Smooth muscle cell (in vitro differentiated cells): ENCODE measurements around the gene TNNC2. TPM values are rescaled to one million over a fixed set of nuclear protein-coding genes. Genes with fewer than 3 reads are reported as not detected.

Experiments
- DNase-seq: peaks from one replicate; lab custom pipeline; 2025; ENCODE audit not compliant: unreplicated experiment; lab: John Stamatoyannopoulos, UW
- H2AFZ ChIP-seq: fragments of 200-600 bp; sonication (generic); 2 replicates; pipeline ENCODE4 v1.6.0; 2016; ENCODE audit warnings: antibody characterized with exemption, low read depth, mild to moderate bottlenecking
- H3F3A ChIP-seq: fragments of 200-600 bp; sonication (generic); 2 replicates; pipeline ENCODE4 v1.6.0; 2017; ENCODE audit warnings: antibody characterized with exemption, low read depth
- H3K27ac ChIP-seq: fragments of 200-600 bp; sonication (generic); 2 replicates; pipeline ENCODE4 v1.5.1; 2016; ENCODE audit warnings: low read depth, mild to moderate bottlenecking
- H3K27me3 ChIP-seq: fragments of 200-600 bp; sonication (generic); 2 replicates; pipeline ENCODE4 v1.6.1; 2016; ENCODE audit warnings: low read depth, mild to moderate bottlenecking
- H3K36me3 ChIP-seq: fragments of 200-600 bp; sonication (generic); 2 replicates; pipeline ENCODE4 v1.5.1; 2016; ENCODE audit warnings: low read depth
- H3K4me1 ChIP-seq: fragments of 200-600 bp; sonication (generic); 2 replicates; pipeline ENCODE4 v1.5.1; 2016; ENCODE audit warnings: low read depth
- H3K4me2 ChIP-seq: fragments of 200-600 bp; sonication (generic); 2 replicates; pipeline ENCODE4 v1.6.0; 2016; ENCODE audit warnings: mild to moderate bottlenecking
- H3K4me3 ChIP-seq: fragments of 200-600 bp; sonication (generic); 2 replicates; pipeline ENCODE4 v1.5.1; 2016; ENCODE audit warnings: mild to moderate bottlenecking
- H3K79me2 ChIP-seq: fragments of 200-600 bp; sonication (generic); 2 replicates; pipeline ENCODE4 v1.6.0; 2016; ENCODE audit warnings: low read depth, mild to moderate bottlenecking
- H3K9ac ChIP-seq: fragments of 200-600 bp; sonication (generic); 2 replicates; pipeline ENCODE4 v1.6.0; 2016; ENCODE audit warnings: low read depth
- H3K9me3 ChIP-seq: fragments of 200-600 bp; sonication (generic); replicated peaks from 2 replicates; pipeline ENCODE4 v1.5.1; 2016; ENCODE audit warnings: low read depth
- H4K20me1 ChIP-seq: fragments of 200-600 bp; sonication (generic); 2 replicates; pipeline ENCODE4 v1.6.0; 2016; ENCODE audit warnings: low read depth
- WGBS: methylation state at CpG from one replicate; pipeline ENCODE4 v1.1.7; 2016; ENCODE audit warnings: low lambda C conversion rate; 5-methylcytosine and 5-hydroxymethylcytosine counted together
- polyA plus RNA-seq: library from polyadenylated mRNA; unstranded; fragments of >200 nt; fragmentation: Nextera tagmentation; extraction: Ambion mirVana; gene quantifications from 2 replicates; pipeline ENCODE4 v1.2.1, GENCODE V29; 2016
- total RNA-seq: library from RNA; depleted of rRNA; stranded (reverse); fragments of >200 nt; gene quantifications from 2 replicates; pipeline ENCODE4 v1.2.3, GENCODE V29; 2014
- TF ChIP-seq, protein P1 (sequence below): fragments of 200-600 bp; sonication (generic); IDR thresholded peaks from 2 replicates; pipeline ENCODE4 v1.5.1; 2017; ENCODE audit warnings: borderline replicate concordance, mild to moderate bottlenecking, antibody characterized with exemption; ENCODE audit not compliant: insufficient read depth, poor library complexity, severe bottlenecking

TNNC2 gene
- total and polyA plus RNA-seq, 2 experiments from 2014 or later, result 0.78 to 1.7 TPM

DNA sequence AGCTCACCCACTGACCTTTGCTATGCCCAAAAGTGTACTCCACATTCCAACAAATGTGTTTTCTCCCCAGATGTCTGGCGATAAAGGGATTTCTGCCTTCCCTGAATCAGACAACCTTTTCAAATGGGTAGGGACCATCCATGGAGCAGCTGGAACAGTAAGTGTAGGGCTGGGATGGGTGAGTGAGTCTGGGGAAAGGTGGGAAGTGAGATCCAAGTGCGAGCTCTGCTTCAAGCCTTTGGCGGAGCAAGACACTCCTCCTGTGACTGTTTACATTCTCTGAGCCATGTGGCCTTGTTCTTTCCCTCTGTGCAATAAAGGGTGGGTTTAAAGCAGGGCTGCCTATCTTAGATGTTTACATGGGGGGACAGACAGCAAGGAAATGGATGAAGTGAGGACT lies 12.8 kb downstream of the TNNC2 start:
- H3K79me2 ChIP-seq, result peaks cover 24% of the 10 kb centered on the region
- H3K36me3 ChIP-seq, result peaks cover 4% of the 10 kb centered on the region
- H4K20me1 ChIP-seq, result no peaks in the 10 kb centered on the region
- WGBS, result 72% methylated on average over 3 of the region's 3 CpGs
- no peak overlapping the region for H2AFZ ChIP-seq
- H3K4me3 ChIP-seq, result no peak overlapping the region
- no peaks in the 10 kb centered on the region for H3K4me1 ChIP-seq
- no peak overlapping the region for H3K4me2 ChIP-seq
- H3F3A ChIP-seq, result peaks cover 37% of the 10 kb centered on the region
- no peak overlapping the region for H3K9ac ChIP-seq
- TF ChIP-seq, protein P1, sequence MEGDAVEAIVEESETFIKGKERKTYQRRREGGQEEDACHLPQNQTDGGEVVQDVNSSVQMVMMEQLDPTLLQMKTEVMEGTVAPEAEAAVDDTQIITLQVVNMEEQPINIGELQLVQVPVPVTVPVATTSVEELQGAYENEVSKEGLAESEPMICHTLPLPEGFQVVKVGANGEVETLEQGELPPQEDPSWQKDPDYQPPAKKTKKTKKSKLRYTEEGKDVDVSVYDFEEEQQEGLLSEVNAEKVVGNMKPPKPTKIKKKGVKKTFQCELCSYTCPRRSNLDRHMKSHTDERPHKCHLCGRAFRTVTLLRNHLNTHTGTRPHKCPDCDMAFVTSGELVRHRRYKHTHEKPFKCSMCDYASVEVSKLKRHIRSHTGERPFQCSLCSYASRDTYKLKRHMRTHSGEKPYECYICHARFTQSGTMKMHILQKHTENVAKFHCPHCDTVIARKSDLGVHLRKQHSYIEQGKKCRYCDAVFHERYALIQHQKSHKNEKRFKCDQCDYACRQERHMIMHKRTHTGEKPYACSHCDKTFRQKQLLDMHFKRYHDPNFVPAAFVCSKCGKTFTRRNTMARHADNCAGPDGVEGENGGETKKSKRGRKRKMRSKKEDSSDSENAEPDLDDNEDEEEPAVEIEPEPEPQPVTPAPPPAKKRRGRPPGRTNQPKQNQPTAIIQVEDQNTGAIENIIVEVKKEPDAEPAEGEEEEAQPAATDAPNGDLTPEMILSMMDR, result no peak
- no peaks in the 10 kb centered on the region for H3K27me3 ChIP-seq
- H3K9me3 ChIP-seq, result no peaks in the 10 kb centered on the region
- no peak for DNase-seq
- no peak overlapping the region for H3K27ac ChIP-seq

DNA sequence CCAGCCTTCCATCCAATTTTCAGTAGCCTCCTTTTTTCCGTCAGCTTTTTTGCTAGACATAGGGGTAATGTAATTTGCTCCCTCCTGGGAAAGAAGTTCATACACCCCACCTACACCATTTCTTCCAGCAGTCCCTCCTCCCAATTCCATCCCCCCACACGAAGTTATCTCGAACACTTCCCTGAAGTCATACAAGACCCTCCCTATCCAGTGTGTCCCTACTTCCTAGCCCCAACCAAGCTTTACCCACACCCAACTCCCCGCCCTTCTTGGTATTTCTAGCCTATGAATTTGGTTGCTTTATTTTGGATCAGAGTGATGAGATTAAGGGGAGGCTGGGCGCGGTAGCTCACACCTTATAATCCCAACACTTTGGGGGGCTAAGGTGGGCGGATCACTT lies 13.6 kb downstream of the TNNC2 start:
- Histone ChIP-seq H3K27ac (no peak overlapping the region), H3F3A (peaks cover 35% of the 10 kb centered on the region), H3K4me2 (peak overlapping the region; percentile 97), H4K20me1 (no peaks in the 10 kb centered on the region), H3K4me1 (no peaks in the 10 kb centered on the region), H3K27me3 (no peaks in the 10 kb centered on the region), H3K4me3 (peak overlapping the region; percentile 89), H3K9me3 (no peaks in the 10 kb centered on the region), H3K9ac (no peak overlapping the region), H3K79me2 (peaks cover 24% of the 10 kb centered on the region), H2AFZ (no peak overlapping the region), H3K36me3 (peaks cover 4% of the 10 kb centered on the region)
- TF ChIP-seq, protein P1, result no peak
- DNase-seq, result no peak
- WGBS, result 61% methylated on average over 7 of the region's 7 CpGs

DNA sequence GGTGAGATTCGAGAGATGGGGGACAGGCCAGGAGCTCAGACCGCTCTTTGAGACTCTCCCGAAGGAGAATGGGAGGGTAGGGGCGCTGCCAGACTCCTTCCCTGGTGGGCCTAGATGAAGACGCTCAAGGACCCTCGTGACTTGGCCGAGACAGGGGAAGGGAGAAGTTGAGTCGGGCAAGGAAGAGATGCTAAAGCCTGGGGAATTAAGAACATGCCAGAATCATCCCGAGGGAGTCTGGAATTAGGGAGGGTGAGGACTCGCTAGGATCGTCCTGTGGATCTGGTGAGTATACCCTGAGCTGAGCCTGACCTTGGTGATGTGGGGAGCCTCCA lies 14.1 kb downstream of the TNNC2 start:
- peak overlapping the region; percentile 97 for H3K4me2 ChIP-seq
- H3K27ac ChIP-seq, result no peak overlapping the region
- WGBS, result 2% methylated on average over 10 of the region's 11 CpGs
- no peaks in the 10 kb centered on the region for H4K20me1 ChIP-seq
- no peaks in the 10 kb centered on the region for H3K27me3 ChIP-seq
- no peaks in the 10 kb centered on the region for H3K9me3 ChIP-seq
- no peak for DNase-seq
- peak overlapping the region; percentile 47 for H3K9ac ChIP-seq
- peak overlapping the region; percentile 89 for H3K4me3 ChIP-seq
- TF ChIP-seq, protein P1, result no peak
- peak overlapping the region; percentile 67 for H2AFZ ChIP-seq
- H3K36me3 ChIP-seq, result peaks cover 4% of the 10 kb centered on the region
- H3K4me1 ChIP-seq, result no peaks in the 10 kb centered on the region
- peaks cover 30% of the 10 kb centered on the region for H3F3A ChIP-seq
- H3K79me2 ChIP-seq, result peaks cover 24% of the 10 kb centered on the region
